ENCODE data around the gene CD3D.
"Not testable (repeated sequence)": the region's sequence is repeated elsewhere in the genome, so short reads cannot be mapped to it uniquely, and the experiment has no call there.

The CD3D gene

GRCh38 chr11:118339281-118339961, 3.1 kb downstream of the CD3D start:
- no peak for DNase-seq (ENCODE audit: extremely low read depth in 1 of 2, low read depth in 1 of 2)

GRCh38 chr11:118338637-118339061, 3.9 kb downstream of the CD3D start:
- DNase-seq (ENCODE audit: extremely low read depth in 1 of 2, low read depth in 1 of 2), result peak; percentile 76 to 92

- DNase-seq (ENCODE audit: extremely low read depth in 1 of 2, low read depth in 1 of 2), result no peak
These were observed 7.8 kb downstream of the CD3D start for GRCh38 chr11:118334745-118335144.

GRCh38 chr11:118328745-118329144, 13.8 kb downstream of the CD3D start:
- no peak for DNase-seq (ENCODE audit: extremely low read depth in 1 of 2, low read depth in 1 of 2)

GRCh38 chr11:118325283-118325682, 17.2 kb downstream of the CD3D start:
- DNase-seq (ENCODE audit: extremely low read depth in 1 of 2, low read depth in 1 of 2), result no peak

GRCh38 chr11:118322721-118323120, 19.8 kb downstream of the CD3D start:
- no peak for DNase-seq (ENCODE audit: extremely low read depth in 1 of 2, low read depth in 1 of 2)

GRCh38 chr11:118321386-118322082, 21.0 kb downstream of the CD3D start:
- DNase-seq (ENCODE audit: extremely low read depth in 1 of 2, low read depth in 1 of 2), result no peak

GRCh38 chr11:118320515-118320914, 22.0 kb downstream of the CD3D start:
- DNase-seq (ENCODE audit: extremely low read depth in 1 of 2, low read depth in 1 of 2), result no peak

- DNase-seq (ENCODE audit: extremely low read depth in 1 of 2, low read depth in 1 of 2), result no peak
These were observed 23.2 kb downstream of the CD3D start for GRCh38 chr11:118319337-118319707.

- no peak for DNase-seq (ENCODE audit: extremely low read depth in 1 of 2, low read depth in 1 of 2)
These were observed 23.7 kb downstream of the CD3D start for GRCh38 chr11:118318581-118319336.

GRCh38 chr11:118318124-118318523, 24.4 kb downstream of the CD3D start:
- DNase-seq (ENCODE audit: extremely low read depth in 1 of 2, low read depth in 1 of 2), result no peak

- no peak for DNase-seq (ENCODE audit: extremely low read depth in 1 of 2, low read depth in 1 of 2)
These were observed 27.5 kb downstream of the CD3D start for GRCh38 chr11:118314988-118315411.

GRCh38 chr11:118313242-118313641, 29.3 kb downstream of the CD3D start:
- DNase-seq (ENCODE audit: extremely low read depth in 1 of 2, low read depth in 1 of 2), result no peak

- DNase-seq (ENCODE audit: extremely low read depth in 1 of 2, low read depth in 1 of 2), result no peak
These were observed 30.2 kb downstream of the CD3D start for GRCh38 chr11:118312328-118312727.

- no peak for DNase-seq (ENCODE audit: extremely low read depth in 1 of 2, low read depth in 1 of 2)
These were observed 31.0 kb downstream of the CD3D start for GRCh38 chr11:118311518-118311917.

- no peak for DNase-seq (ENCODE audit: extremely low read depth in 1 of 2, low read depth in 1 of 2)
These were observed 31.6 kb downstream of the CD3D start for GRCh38 chr11:118310781-118311485.

GRCh38 chr11:118310271-118310670, 32.2 kb downstream of the CD3D start:
- DNase-seq (ENCODE audit: extremely low read depth in 1 of 2, low read depth in 1 of 2), result no peak

- not testable (repeated sequence) for DNase-seq (ENCODE audit: extremely low read depth in 1 of 2, low read depth in 1 of 2)
These were observed 33.4 kb downstream of the CD3D start for GRCh38 chr11:118308995-118309528.

GRCh38 chr11:118306556-118306955, 35.9 kb downstream of the CD3D start:
- DNase-seq (ENCODE audit: extremely low read depth in 1 of 2, low read depth in 1 of 2), result peak; percentile 28 to 49

GRCh38 chr11:118305726-118306125, 36.8 kb downstream of the CD3D start:
- no peak for DNase-seq (ENCODE audit: extremely low read depth in 1 of 2, low read depth in 1 of 2)

Data from activated CD8-positive, alpha-beta memory T cell treated with anti-CD3 and anti-CD28 coated beads for 1 hour (primary cell).